Sigmoid colon (tissue), 7 donors: ENCODE results near the gene DIS3L2. TPM values are rescaled to one million over a fixed set of nuclear protein-coding genes. Genes with fewer than 3 reads are reported as not detected.

ENCODE experiments used
- DNase-seq: peaks from one replicate; pipeline ENCODE4 v3.0.0-alpha.2; 2019
- H3K27ac ChIP-seq, 4 donors: fragments of 200-600 bp; sonication (generic); one replicate each; pipeline ENCODE4 v1.5.1; 2016 to 2019; ENCODE audit warnings: mild to moderate bottlenecking in 1 of 4
- H3K27me3 ChIP-seq, 3 donors: fragments of 200-600 bp; sonication (generic); one replicate each; pipeline ENCODE4 v1.5.1; 2019; ENCODE audit warnings: mild to moderate bottlenecking in 1 of 3
- H3K36me3 ChIP-seq, 4 donors: fragments of 200-600 bp; sonication (generic); one replicate each; pipeline ENCODE4 v1.5.1; 2016 to 2019
- H3K4me1 ChIP-seq, 4 donors: fragments of 200-600 bp; sonication (generic); one replicate each; pipeline ENCODE4 v1.5.1; 2017 to 2019
- H3K4me3 ChIP-seq, 4 donors: fragments of 200-600 bp; sonication (generic); one replicate each; pipeline ENCODE4 v1.5.1; 2017 to 2019; ENCODE audit warnings: mild to moderate bottlenecking in 2 of 4, moderate library complexity in 1 of 4
- H3K9me3 ChIP-seq, 4 donors: fragments of 200-600 bp in 3 of 4; sonication (generic) in 3 of 4; one replicate each; pipeline versions ENCODE4 v1.5.1 to v1.6.1; 2013 to 2019
- EP300 ChIP-seq, 4 donors: sonication (generic); formaldehyde crosslinking; IDR thresholded peaks; one replicate each; pipeline ENCODE4 v1.6.1; 2017; ENCODE audit warnings: antibody characterized with exemption in 4 of 4
- POLR2A ChIP-seq, 2 donors: fragments of 450-650 bp; IDR thresholded peaks; one replicate each; pipeline ENCODE4 v1.6.1; 2016; ENCODE audit warnings: antibody characterized with exemption in 2 of 2, mild to moderate bottlenecking in 2 of 2, moderate library complexity in 2 of 2
- POLR2AphosphoS5 ChIP-seq, 4 donors: sonication (generic); formaldehyde crosslinking; IDR thresholded peaks; one replicate each; pipeline ENCODE4 v1.6.1; 2017; ENCODE audit warnings: antibody characterized with exemption in 4 of 4
- WGBS, 2 donors: extraction: QIAGEN DNeasy Blood & Tissue Kit; methylation state at CpG; one replicate each; pipeline ENCODE4 v1.1.7; 2013; 5-methylcytosine and 5-hydroxymethylcytosine counted together
- intact Hi-C: fragments of 100-400 bp; cut with DNase I; formaldehyde crosslinking; loops from one replicate; pipeline ENCODE4 v1.15.1; 2023
- polyA plus RNA-seq, 3 donors: library from polyadenylated mRNA; stranded (reverse); fragments of 200-250 nt; gene quantifications; one replicate each; pipeline ENCODE4 v1.2.3, GENCODE V29; 2013
- total RNA-seq, 4 donors: library from RNA; depleted of rRNA; stranded (reverse); fragments of >200 nt; gene quantifications; one replicate each; pipeline ENCODE4 v1.1.0, GENCODE V29; 2016
- TF ChIP-seq, protein P1 (sequence below), 4 experiments: fragments of 450-650 bp in 3 of 4; fragments of 200-600 bp in 1 of 4; IDR thresholded peaks; one replicate each; pipeline ENCODE4 v1.5.1; 2016 to 2019; ENCODE audit warnings: antibody characterized with exemption in 4 of 4, mild to moderate bottlenecking in 3 of 4, moderate library complexity in 2 of 4
- donor health status: healthy with polysubstance abuse.
- donor health status: Bipolar disorder and iron deficiency.
- donor health status: healthy.

Gene DIS3L2
- total and polyA plus RNA-seq, 7 donors: 8.8 to 37.9 (median 22.5) TPM

DNA sequence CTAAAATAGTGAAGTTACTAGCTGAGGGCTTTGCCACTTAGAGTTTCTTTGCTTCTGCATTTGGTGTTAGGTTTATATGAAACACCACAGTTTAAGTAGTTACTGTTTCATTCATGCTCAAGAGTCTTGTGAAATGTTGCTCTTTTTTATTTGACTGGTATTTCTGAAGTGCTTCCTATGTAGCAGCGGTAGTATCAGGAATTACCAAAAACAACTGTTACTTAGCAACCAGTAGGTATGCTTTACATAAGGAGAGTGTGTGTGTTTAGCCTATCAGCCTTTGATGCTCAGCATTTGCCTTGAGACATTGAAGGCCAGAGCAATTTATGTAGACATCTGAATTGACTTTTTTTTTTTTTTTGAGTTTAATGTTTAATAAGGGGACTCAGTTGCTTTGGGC, 3.6 kb downstream of the DIS3L2 start:
- H3K4me3 ChIP-seq: no peak overlapping the region
- intact Hi-C loops: no loop called here
- 26 to 50% methylated on average over 1 of the region's 1 CpG for WGBS, 2 donors
- no peak overlapping the region for H3K27ac ChIP-seq
- peaks cover 0 to 23% (median 18%) of the 10 kb centered on the region in 4 donors for H3K4me1 ChIP-seq
- TF ChIP-seq, protein P1, sequence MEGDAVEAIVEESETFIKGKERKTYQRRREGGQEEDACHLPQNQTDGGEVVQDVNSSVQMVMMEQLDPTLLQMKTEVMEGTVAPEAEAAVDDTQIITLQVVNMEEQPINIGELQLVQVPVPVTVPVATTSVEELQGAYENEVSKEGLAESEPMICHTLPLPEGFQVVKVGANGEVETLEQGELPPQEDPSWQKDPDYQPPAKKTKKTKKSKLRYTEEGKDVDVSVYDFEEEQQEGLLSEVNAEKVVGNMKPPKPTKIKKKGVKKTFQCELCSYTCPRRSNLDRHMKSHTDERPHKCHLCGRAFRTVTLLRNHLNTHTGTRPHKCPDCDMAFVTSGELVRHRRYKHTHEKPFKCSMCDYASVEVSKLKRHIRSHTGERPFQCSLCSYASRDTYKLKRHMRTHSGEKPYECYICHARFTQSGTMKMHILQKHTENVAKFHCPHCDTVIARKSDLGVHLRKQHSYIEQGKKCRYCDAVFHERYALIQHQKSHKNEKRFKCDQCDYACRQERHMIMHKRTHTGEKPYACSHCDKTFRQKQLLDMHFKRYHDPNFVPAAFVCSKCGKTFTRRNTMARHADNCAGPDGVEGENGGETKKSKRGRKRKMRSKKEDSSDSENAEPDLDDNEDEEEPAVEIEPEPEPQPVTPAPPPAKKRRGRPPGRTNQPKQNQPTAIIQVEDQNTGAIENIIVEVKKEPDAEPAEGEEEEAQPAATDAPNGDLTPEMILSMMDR (IDR thresholded peaks at IDR 0.05): no peak
- no peak for TF ChIP-seq POLR2AphosphoS5 (IDR thresholded peaks at IDR 0.05)
- no peak for TF ChIP-seq EP300 (IDR thresholded peaks at IDR 0.05)
- no peak for TF ChIP-seq POLR2A (IDR thresholded peaks at IDR 0.05)
- no peaks in the 10 kb centered on the region for H3K27me3 ChIP-seq
- no peak for DNase-seq
- H3K36me3 ChIP-seq: no peaks in the 10 kb centered on the region
- no peaks in the 10 kb centered on the region for H3K9me3 ChIP-seq

DNA sequence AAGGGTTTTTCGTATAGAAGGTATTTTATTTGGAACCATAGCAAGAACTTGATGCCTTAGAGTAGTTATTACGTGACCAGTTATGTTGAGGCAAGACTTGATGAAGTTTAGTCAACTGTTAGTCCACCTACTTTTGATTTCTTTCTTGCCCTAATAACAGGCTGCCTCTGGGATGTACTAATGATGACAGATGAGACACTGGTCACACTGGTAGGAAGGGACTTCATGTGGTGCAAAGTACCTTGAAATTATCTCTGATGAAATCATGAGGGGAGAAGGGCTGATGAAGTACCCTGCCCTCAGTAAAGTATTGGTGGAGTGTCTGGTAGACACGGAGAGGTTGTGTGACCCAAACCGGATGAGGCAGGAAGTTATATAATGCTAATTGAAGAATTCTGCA, 5.4 kb downstream of the DIS3L2 start:
- intact Hi-C loops: no loop called here
- Histone ChIP-seq H3K4me1 (peaks cover 0 to 17% (median 11%) of the 10 kb centered on the region in 4 donors), H3K36me3 (no peaks in the 10 kb centered on the region), H3K27ac (no peak overlapping the region), H3K9me3 (no peaks in the 10 kb centered on the region), H3K4me3 (no peak overlapping the region), H3K27me3 (no peaks in the 10 kb centered on the region)
- no peak for DNase-seq
- WGBS, 2 donors: 65 to 76% methylated on average over 4 of the region's 4 CpGs
- no peak for TF ChIP-seq POLR2AphosphoS5 (IDR thresholded peaks at IDR 0.05)
- no peak for TF ChIP-seq POLR2A (IDR thresholded peaks at IDR 0.05)
- TF ChIP-seq, protein P1 (IDR thresholded peaks at IDR 0.05): no peak
- no peak for TF ChIP-seq EP300 (IDR thresholded peaks at IDR 0.05)

DNA sequence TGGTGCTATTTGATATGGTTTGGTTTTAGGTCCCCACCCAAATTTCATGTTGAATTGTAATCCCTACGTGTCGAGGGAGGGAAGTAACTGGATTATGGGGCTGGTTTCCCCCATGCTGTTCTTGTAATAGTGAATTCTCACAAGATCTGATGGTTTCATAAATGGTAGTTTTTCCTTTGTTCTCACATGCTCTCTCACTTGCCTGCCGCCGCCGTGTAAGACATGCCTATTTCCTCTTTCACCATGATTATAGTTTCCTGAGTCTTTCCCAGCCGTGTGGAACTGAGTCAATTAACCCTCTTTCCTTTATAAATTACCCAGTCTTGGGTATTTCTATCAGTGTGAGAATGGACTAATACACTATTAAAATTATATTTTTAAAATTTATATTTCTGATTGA, 7.3 kb downstream of the DIS3L2 start:
- Histone ChIP-seq H3K4me1 (peaks cover 0 to under 1% (median 0%) of the 10 kb centered on the region in 4 donors), H3K4me3 (no peak overlapping the region), H3K36me3 (no peaks in the 10 kb centered on the region), H3K9me3 (no peaks in the 10 kb centered on the region), H3K27ac (no peak overlapping the region), H3K27me3 (no peaks in the 10 kb centered on the region)
- no peak for DNase-seq
- WGBS, 2 donors: 95 to 96% methylated on average over 6 of the region's 6 CpGs
- TF ChIP-seq POLR2A (IDR thresholded peaks at IDR 0.05) (no peak), EP300 (IDR thresholded peaks at IDR 0.05) (no peak), POLR2AphosphoS5 (IDR thresholded peaks at IDR 0.05) (no peak)
- TF ChIP-seq, protein P1 (IDR thresholded peaks at IDR 0.05): no peak
- intact Hi-C loops: no loop called here

DNA sequence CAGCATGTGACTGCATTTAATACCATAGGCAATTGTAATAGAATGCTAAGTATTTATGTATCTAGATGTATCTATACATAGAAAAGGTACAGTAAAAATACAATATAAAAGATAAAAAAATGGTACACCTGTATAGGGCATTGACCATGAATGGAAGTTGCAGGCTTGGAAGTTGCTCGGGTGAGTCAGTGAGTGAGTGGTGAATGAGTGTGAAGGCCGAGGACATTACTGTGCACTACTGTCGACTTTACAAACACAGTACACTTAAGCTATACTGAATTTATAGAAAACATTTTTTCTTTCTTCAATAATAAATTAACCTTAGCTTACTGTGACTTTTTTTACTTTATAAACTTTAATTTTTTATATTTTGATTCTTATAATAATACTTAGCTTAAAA, 8.9 kb downstream of the DIS3L2 start:
- intact Hi-C loops: no loop called here
- no peak for DNase-seq
- Histone ChIP-seq H3K4me1 (no peaks in the 10 kb centered on the region), H3K27ac (no peak overlapping the region), H3K36me3 (no peaks in the 10 kb centered on the region), H3K27me3 (no peaks in the 10 kb centered on the region), H3K4me3 (no peak overlapping the region), H3K9me3 (no peaks in the 10 kb centered on the region)
- 97 to 98% methylated on average over 3 of the region's 3 CpGs for WGBS, 2 donors
- TF ChIP-seq POLR2AphosphoS5 (IDR thresholded peaks at IDR 0.05) (no peak), EP300 (IDR thresholded peaks at IDR 0.05) (no peak)
- TF ChIP-seq, protein P1 (IDR thresholded peaks at IDR 0.05): no peak

DNA sequence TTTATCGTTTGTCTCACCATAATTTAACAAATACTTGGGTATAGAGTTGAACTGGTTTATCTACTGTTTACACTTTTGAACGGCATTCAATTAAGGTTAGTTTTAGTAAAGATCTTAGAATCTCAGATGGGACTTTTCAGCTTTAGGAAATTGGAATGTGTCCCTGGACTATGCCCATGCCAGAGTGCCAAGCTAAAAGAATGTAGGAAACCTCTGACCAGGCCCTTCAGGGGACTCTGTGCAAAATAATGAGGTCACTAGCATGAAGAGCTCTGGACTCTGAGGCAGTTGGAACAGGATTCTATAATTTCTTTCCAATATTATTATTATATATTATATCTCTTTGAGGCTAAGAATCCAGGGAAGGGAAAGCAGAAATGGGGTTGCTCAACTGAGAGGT, 13.5 kb downstream of the DIS3L2 start:
- Histone ChIP-seq H3K4me3 (no peak overlapping the region), H3K9me3 (no peaks in the 10 kb centered on the region), H3K27ac (no peak overlapping the region), H3K36me3 (no peaks in the 10 kb centered on the region), H3K27me3 (no peaks in the 10 kb centered on the region), H3K4me1 (no peaks in the 10 kb centered on the region)
- no peak for TF ChIP-seq POLR2AphosphoS5 (IDR thresholded peaks at IDR 0.05)
- no peak for TF ChIP-seq POLR2A (IDR thresholded peaks at IDR 0.05)
- TF ChIP-seq, protein P1 (IDR thresholded peaks at IDR 0.05): no peak
- no peak for TF ChIP-seq EP300 (IDR thresholded peaks at IDR 0.05)
- no peak for DNase-seq
- WGBS, 2 donors: 94 to 95% methylated on average over 2 of the region's 2 CpGs
- intact Hi-C loops: no loop called here
